Osteoblast (primary cell): Measurements from ENCODE around the gene RAD23A. TPM values are rescaled to one million over a fixed set of nuclear protein-coding genes. Genes with fewer than 3 reads are reported as not detected.

Experiments
- DNase-seq: peaks from one replicate; pipeline ENCODE4 v3.0.0; 2011; ENCODE audit warnings: low spot score, mixed read lengths; ENCODE audit not compliant: insufficient read length; ENCODE audit errors: missing footprints
- H2AFZ ChIP-seq: 2 replicates; pipeline ENCODE4 v1.6.0; 2011; ENCODE audit warnings: mild to moderate bottlenecking, low read length
- H3K27ac ChIP-seq: 2 replicates; pipeline ENCODE4 v1.5.1; 2011; ENCODE audit warnings: mild to moderate bottlenecking, low read depth, low read length, moderate library complexity
- H3K27me3 ChIP-seq: 2 replicates; pipeline ENCODE4 v1.6.0; 2012; ENCODE audit warnings: mild to moderate bottlenecking, control low read depth, inconsistent platforms, low read length, moderate library complexity; ENCODE audit not compliant: insufficient read depth
- H3K36me3 ChIP-seq: 2 replicates; pipeline ENCODE4 v1.5.1; 2011; ENCODE audit warnings: mild to moderate bottlenecking, low read length, control low read depth, moderate library complexity; ENCODE audit not compliant: insufficient read depth
- H3K4me1 ChIP-seq: 2 replicates; pipeline ENCODE4 v1.5.1; 2011; ENCODE audit warnings: mild to moderate bottlenecking, low read length, control low read depth, moderate library complexity; ENCODE audit not compliant: insufficient read depth
- H3K4me2 ChIP-seq: 2 replicates; pipeline ENCODE4 v1.6.0; 2011; ENCODE audit warnings: mild to moderate bottlenecking, low read length; ENCODE audit not compliant: insufficient read depth
- H3K4me3 ChIP-seq: fragments of 200-600 bp; sonication (generic); 3 replicates; pipeline ENCODE4 v1.5.1; 2012; ENCODE audit warnings: mild to moderate bottlenecking, low read length, inconsistent platforms; ENCODE audit not compliant: insufficient read depth
- H3K79me2 ChIP-seq: 2 replicates; pipeline ENCODE4 v1.6.0; 2012; ENCODE audit warnings: mild to moderate bottlenecking, low read length, control low read depth, inconsistent platforms; ENCODE audit not compliant: insufficient read depth
- H3K9me3 ChIP-seq: 2 replicates; pipeline ENCODE4 v1.5.1; 2011; ENCODE audit warnings: low read depth, low read length, control low read depth
- H4K20me1 ChIP-seq: 2 replicates; pipeline ENCODE4 v1.6.0; 2012; ENCODE audit warnings: mild to moderate bottlenecking, low read length, control low read depth; ENCODE audit not compliant: insufficient read depth
- CTCF ChIP-seq: IDR thresholded peaks from 2 replicates; pipeline ENCODE4 v1.5.1; 2011; ENCODE audit warnings: mild to moderate bottlenecking, low read depth, low read length, moderate library complexity; ENCODE audit errors: extremely low read depth
- total RNA-seq: library from RNA; depleted of rRNA; stranded (reverse); fragments of >200 nt; gene quantifications from 2 replicates; pipeline ENCODE4 v1.2.3, GENCODE V29; 2012

RAD23A gene
- total RNA-seq, 1 donor, result 84.0 TPM

DNA sequence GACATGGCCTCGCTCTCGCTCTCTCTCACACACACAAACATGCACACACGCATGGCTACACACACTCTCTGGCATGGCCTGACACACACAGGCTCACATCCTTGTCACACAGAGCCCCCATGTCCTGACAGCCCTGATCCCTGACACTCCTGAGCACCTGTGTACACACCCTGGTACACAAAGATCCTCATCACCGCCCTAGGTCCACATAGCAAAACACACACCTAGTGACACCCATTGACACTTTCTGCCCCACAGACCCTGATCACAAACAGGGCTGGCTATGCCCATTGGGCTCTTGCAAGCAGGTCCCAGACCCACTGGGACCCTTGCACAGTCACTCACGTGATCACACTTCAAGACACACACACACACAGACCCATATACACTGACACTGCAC, 45.6 kb downstream of the RAD23A start:
- no peak overlapping the region for H3K4me3 ChIP-seq

GRCh38 chr19:12992729-12993128, 47.1 kb downstream of the RAD23A start:
- Histone ChIP-seq H3K4me3 (no peak overlapping the region), H3K36me3 (no peaks in the 10 kb centered on the region), H3K9me3 (no peaks in the 10 kb centered on the region), H3K79me2 (peaks cover 19% of the 10 kb centered on the region), H3K4me2 (no peak overlapping the region), H3K27ac (no peak overlapping the region), H4K20me1 (peaks cover 11% of the 10 kb centered on the region), H3K4me1 (peaks cover 14% of the 10 kb centered on the region), H3K27me3 (no peaks in the 10 kb centered on the region), H2AFZ (no peak overlapping the region)
- no peak for TF ChIP-seq CTCF
- DNase-seq, result no peak

More for the DNA sequence above, 45.6 kb downstream of the RAD23A start:
- Histone ChIP-seq H3K27ac (no peak overlapping the region), H4K20me1 (no peaks in the 10 kb centered on the region), H3K36me3 (no peaks in the 10 kb centered on the region), H3K27me3 (no peaks in the 10 kb centered on the region), H3K4me2 (no peak overlapping the region), H2AFZ (no peak overlapping the region), H3K79me2 (peaks cover 5% of the 10 kb centered on the region), H3K4me1 (peaks cover 5% of the 10 kb centered on the region), H3K9me3 (no peaks in the 10 kb centered on the region)
- peak; percentile 82 for DNase-seq
- no peak for TF ChIP-seq CTCF

- no peaks in the 10 kb centered on the region for H3K27me3 ChIP-seq
- no peak overlapping the region for H3K4me2 ChIP-seq
- H3K9me3 ChIP-seq, result no peaks in the 10 kb centered on the region
- H3K36me3 ChIP-seq, result peaks cover 2% of the 10 kb centered on the region
- H3K4me3 ChIP-seq, result no peak overlapping the region
- no peak for TF ChIP-seq CTCF
- no peak overlapping the region for H2AFZ ChIP-seq
- H3K79me2 ChIP-seq, result peaks cover 27% of the 10 kb centered on the region
- H3K27ac ChIP-seq, result no peak overlapping the region
- H3K4me1 ChIP-seq, result peaks cover 14% of the 10 kb centered on the region
- peaks cover 15% of the 10 kb centered on the region for H4K20me1 ChIP-seq
- peak; percentile 60 for DNase-seq
Observed at GRCh38 chr19:12993562-12993961, 47.9 kb downstream of the RAD23A start.

- Histone ChIP-seq H3K27ac (peak within 1 kb of the TSS; percentile 75), H2AFZ (peak within 1 kb of the TSS; percentile 96), H3K4me1 (peaks cover 14% of the 10 kb centered on the region), H4K20me1 (peaks cover 18% of the 10 kb centered on the region), H3K79me2 (peaks cover 40% of the 10 kb centered on the region), H3K4me3 (peak within 1 kb of the TSS; percentile 92), H3K36me3 (peaks cover 6% of the 10 kb centered on the region), H3K9me3 (no peaks in the 10 kb centered on the region), H3K4me2 (peak within 1 kb of the TSS; percentile 96), H3K27me3 (no peaks in the 10 kb centered on the region)
- DNase-seq, result peak; percentile 98
- no peak for TF ChIP-seq CTCF
Observed at GRCh38 chr19:12994701-12995595, 49.3 kb downstream of the RAD23A start, which contains the start of gene NFIX. TSS of gene NFIX (plus strand) at chr19:12995475. CDS start at chr19:12995838, 363 bp downstream.
